Fibroblast of villous mesenchyme (primary cell): ENCODE results near the gene PIK3R6. TPM values are rescaled to one million over a fixed set of nuclear protein-coding genes. Genes with fewer than 3 reads are reported as not detected.

Experiments
- DNase-seq: peaks from one replicate; pipeline ENCODE4 v3.0.0-alpha.2; 2010; ENCODE audit warnings: low read depth
- H3K4me3 ChIP-seq: 2 replicates; pipeline ENCODE4 v1.5.1; 2011; ENCODE audit warnings: low read depth, mild to moderate bottlenecking, low read length
- total RNA-seq: library from RNA; depleted of rRNA; stranded (reverse); fragments of >200 nt; gene quantifications from 2 replicates; pipeline ENCODE4 v1.2.3, GENCODE V29; 2012
- TF ChIP-seq, protein P1 (sequence below): IDR thresholded peaks from 2 replicates; pipeline ENCODE4 v1.5.1; 2012; ENCODE audit warnings: low read depth, mild to moderate bottlenecking, low read length; ENCODE audit not compliant: insufficient read depth

Gene PIK3R6
- total RNA-seq, 1 donor, result not detected

DNA sequence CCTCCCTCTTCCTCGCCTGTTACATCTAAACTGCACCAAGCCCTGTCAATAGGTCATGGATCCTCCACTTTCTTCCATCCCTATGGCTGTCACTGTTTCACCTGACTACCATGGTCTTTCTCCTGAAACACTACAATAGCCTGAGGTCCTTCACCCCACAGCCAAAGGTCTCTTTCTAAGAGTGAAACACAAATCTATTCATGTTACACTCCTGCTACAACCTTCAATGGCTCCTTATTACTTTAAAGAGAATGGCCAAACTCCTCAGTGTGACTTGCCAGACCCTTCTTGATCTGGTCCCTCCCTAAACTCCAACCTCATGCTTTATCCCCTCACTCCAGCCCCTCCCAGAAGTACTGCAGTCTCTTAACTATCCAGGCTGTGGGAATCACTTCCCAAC, 618 bp upstream of the PIK3R6 start:
- no peak overlapping the region for H3K4me3 ChIP-seq
- TF ChIP-seq, protein P1, sequence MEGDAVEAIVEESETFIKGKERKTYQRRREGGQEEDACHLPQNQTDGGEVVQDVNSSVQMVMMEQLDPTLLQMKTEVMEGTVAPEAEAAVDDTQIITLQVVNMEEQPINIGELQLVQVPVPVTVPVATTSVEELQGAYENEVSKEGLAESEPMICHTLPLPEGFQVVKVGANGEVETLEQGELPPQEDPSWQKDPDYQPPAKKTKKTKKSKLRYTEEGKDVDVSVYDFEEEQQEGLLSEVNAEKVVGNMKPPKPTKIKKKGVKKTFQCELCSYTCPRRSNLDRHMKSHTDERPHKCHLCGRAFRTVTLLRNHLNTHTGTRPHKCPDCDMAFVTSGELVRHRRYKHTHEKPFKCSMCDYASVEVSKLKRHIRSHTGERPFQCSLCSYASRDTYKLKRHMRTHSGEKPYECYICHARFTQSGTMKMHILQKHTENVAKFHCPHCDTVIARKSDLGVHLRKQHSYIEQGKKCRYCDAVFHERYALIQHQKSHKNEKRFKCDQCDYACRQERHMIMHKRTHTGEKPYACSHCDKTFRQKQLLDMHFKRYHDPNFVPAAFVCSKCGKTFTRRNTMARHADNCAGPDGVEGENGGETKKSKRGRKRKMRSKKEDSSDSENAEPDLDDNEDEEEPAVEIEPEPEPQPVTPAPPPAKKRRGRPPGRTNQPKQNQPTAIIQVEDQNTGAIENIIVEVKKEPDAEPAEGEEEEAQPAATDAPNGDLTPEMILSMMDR, result no peak
- no peak for DNase-seq

DNA sequence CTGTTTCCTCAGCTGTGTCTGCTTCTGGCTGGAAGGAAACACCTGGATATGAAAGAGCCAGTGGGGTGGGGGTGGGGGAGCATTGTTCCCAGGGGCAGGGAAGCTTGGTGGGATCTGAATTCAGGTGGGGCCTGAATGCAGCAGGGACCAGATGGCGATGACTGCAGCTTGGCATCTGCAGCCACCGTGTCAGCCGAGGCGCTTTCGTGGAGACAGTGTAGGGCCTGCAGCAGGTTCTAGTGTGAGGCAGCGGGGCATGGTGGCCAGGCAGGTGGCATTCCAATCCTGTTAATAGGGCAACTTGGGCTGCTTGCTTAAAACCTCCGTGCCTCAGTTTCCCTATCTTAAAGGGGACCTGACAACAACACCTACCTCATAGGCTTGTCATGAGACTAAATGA, 1.7 kb downstream of the PIK3R6 start:
- H3K4me3 ChIP-seq, result no peak overlapping the region
- DNase-seq, result no peak
- TF ChIP-seq, protein P1, result no peak

DNA sequence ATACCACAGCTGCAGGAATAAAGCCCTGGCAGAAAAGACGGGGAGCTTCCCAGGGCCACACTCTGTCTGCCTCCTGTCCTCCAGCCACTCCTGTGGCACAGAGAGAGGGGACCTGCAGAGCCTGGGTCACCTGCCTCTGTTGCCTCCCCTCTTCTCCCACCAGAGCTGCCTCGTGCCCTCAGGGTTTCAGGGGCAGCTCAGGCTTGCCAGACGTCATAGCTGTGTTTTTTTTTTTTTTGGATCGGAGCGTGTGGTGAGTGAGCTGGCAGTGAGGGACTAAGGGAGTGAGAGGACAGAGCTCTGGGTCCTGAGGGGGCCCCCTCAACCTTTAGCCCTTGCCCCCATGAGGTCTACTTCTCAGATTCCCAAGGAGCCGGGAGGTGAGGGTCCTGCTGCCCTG, 2.1 kb downstream of the PIK3R6 start:
- TF ChIP-seq, protein P1, result no peak
- no peak for DNase-seq
- no peak overlapping the region for H3K4me3 ChIP-seq

DNA sequence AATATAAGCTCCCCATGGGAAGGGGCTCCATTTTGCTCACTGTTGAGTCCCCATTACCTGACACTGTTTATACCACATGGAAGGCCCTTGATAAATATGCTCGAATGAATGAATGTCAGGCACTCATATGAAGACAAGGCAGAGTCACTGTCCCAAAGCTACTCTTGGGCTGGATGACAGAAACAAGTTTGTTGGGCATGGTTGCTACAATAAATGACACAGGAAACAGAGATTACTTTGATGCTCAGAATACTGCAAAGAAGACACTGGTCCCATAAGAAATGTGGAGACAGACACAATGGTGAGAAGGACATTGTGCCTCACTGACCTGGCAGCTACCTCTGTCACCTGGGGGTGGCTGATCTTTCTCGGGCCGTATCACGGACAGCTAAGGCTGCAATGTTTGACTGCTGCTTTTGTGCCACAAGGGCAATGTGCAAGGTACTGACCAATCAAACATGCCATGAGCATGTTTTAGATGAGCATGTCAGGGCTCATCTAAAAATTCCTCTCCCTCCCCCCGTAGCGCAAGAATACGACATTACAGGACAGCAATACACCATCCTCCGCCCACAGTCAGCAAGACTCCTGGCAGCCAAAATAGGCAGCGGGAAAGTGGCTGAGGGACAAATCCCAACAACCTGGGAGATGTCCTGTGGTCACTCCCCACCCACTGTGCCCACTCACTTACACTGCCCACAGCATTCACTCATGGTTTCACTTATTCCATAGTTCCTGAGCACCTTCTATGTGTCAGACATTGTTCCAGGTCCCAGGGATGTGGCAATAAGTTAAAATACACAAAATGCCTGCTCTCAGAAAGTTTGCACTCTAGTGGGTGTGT, 5.0 kb downstream of the PIK3R6 start:
- DNase-seq, result no peak
- no peak overlapping the region for H3K4me3 ChIP-seq
- TF ChIP-seq, protein P1, result no peak

DNA sequence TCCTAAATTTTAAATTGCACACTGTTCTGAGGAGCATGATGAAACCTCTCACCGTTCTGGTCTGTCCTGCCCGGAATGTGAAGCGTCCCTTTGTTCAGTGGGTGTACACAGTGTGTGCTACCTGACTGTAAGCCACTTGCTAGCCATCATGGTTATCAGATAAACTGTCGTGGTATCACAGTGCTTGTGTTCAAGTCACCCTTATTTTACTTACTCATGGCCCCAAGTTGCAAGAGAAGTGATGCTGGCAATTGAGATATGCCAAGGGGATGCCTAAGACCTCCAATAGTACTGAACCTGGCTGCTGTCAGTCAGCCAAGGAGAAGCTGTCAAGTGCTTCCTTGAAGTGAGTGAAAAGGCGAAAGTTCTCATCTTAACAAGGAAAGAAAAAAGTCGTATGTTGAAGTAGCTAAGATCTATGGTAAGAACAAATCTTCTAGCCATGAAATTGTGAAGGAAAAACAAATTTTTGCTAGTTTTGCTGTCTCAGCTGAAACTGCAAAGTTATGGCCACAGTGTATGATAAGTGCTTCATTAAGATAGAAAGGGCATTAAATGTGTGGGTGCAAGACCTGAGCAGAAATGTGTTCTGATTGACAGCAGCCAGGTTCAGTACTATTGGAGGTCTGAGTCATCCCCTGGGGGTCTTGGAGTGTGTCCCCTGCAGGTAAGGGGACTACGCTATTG, 5.8 kb downstream of the PIK3R6 start:
- TF ChIP-seq, protein P1, result no peak
- DNase-seq, result no peak
- no peak overlapping the region for H3K4me3 ChIP-seq

DNA sequence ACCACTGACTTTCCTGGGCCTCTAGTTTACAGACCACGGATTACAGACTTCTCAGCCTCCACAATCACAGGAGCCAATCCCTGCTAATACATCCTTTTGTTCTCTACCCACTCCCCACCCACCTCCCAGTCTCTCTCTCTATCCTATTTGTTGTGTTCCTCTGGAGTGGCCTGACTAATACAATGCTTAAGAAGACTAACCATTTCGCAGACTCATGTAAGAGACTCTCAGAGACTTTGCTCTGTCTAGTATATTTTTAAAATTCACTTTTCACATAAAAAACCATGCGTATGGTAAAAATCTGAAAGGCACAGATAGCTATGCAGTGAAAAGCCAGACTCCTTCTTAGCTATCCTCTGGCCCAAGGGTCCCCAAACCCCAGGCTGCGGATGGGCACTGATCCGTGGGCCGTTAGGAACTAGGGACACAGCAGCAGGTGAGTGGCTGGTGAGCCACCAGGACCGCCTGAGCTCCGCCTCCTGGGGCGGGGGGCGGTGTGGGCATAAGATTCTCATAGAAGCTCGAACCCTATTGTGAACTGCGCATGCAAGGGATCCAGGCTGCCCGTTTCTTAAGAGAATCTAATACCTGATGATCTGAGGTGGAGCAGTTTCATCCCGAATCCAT, 7.6 kb downstream of the PIK3R6 start:
- H3K4me3 ChIP-seq, result no peak overlapping the region
- TF ChIP-seq, protein P1, result no peak
- DNase-seq, result no peak
